GDM1 (cell line): ENCODE results near the gene C1orf159.
"Not testable (repeated sequence)": the region's sequence is repeated elsewhere in the genome, so short reads cannot be mapped to it uniquely, and the experiment has no call there.

Source experiments
- DNase-seq: peaks from one replicate; lab custom pipeline; 2025; lab: John Stamatoyannopoulos, UW

Gene C1orf159

DNA sequence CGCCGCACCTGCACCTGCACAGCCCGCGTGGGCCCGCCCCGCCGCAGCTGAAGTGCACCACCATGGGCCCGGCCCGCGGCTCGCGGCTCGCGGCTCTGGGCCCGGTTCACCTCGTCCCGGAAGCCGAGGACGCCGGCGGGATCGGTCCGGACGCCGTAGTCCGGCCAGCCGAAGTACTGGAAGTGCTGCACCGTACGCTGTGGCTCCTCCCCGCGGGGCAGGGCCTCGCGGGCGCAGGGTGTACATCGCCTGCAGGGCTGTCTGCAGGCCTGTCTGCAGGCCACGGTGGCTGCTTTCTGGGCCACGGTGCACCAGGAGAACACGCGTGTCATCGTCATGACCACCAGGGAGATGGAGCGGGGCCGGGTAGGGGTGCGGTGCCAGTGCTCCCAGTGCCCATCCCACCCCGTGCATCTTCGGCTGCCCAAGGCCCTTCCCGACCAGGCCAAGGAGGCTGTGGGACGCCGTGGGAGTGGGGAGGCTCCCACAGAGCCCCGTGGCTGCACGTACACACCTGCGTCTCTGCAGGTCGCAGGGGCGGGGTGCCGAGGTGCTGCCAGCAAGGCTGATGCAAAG, 48.5 kb downstream of the C1orf159 start:
- no peak for DNase-seq

DNA sequence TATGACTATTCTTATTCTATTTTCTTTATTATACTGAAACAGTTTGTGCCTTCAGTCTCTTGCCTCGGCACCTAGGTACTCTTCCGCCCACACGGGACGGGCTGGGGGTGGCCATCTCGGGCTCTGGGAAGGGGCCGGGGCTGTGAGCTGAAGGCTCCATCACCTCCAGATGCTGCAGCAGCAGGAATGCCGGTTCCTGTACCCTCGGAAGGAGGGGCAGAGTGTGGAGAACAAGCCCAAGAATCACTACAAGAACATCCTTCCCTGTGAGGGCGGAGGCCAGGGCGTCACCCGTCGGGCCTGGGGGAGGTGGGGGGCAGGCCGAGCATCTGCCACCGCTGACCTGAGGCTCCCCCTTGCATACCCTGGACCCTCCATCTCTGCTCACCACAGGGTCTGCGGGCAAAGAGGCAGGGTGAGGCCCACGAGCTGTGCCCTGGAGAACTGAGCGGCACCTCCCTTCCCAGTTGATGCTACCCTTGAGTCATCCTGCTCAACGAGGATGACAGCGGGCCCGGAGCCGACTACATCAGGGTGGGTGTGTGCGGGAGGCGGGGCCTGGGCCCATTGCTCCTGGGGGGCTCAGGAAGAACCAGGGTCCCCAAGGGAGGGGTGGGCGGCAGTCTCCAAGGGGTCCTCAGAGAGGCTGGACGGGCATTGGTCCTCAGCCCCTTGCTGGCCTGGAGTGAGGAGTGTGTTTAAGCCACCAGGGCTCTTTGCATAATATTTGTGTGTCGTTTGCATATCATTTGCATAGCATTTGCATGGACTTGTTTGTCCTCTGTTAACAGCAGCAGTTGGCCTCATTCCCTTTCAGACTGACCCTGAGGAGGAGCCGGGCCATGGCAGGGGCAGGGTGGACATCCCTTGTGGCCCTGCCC, 49.2 kb downstream of the C1orf159 start:
- DNase-seq, result no peak

DNA sequence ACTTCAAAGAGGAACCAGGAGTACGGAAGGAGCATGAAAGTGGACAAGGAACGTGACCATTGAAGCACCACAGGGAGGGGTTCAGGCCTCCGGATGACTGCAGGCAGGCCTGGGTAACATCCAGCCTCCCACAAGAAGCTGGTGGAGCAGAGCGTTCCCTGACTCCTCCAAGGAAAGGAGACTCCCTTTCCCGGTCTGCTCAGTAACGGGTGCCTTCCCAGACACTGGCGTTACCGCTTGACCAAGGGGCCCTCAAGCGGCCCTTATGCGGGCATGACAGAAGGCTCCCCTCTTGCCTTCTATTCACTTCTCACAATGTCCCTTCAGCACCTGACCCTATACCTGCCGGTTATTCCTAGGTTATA, 50.0 kb downstream of the C1orf159 start:
- not testable (repeated sequence) for DNase-seq

DNA sequence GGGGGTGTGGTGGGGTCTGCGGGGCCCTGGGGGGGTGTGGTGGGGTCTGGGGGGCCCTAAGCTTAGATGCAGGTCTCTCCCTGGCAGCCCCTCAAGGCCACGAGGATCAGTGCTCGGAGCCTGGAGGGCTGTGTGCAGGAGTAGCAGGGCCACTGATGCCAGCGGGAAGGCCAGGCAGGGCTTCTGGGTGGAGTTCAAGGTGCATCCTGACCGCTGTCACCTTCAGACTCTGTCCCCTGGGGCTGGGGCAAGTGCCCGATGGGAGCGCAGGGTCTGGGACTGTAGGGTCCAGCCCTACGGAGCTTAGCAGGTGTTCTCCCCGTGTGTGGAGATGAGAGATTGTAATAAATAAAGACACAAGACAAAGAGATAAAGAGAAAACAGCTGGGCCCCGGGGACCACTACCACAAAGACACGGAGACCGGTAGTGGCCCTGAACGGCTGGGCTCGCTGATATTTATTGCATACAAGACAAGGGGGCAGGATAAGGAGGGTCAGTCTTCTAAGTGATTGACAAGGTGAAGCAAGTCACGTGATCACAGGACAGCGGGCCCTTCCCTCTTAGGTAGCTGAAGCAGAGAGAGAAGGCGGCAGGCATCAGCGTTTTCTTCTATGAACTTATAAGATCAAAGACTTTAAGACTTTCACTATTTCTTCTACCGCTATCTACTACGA, 50.5 kb downstream of the C1orf159 start:
- no peak for DNase-seq

DNA sequence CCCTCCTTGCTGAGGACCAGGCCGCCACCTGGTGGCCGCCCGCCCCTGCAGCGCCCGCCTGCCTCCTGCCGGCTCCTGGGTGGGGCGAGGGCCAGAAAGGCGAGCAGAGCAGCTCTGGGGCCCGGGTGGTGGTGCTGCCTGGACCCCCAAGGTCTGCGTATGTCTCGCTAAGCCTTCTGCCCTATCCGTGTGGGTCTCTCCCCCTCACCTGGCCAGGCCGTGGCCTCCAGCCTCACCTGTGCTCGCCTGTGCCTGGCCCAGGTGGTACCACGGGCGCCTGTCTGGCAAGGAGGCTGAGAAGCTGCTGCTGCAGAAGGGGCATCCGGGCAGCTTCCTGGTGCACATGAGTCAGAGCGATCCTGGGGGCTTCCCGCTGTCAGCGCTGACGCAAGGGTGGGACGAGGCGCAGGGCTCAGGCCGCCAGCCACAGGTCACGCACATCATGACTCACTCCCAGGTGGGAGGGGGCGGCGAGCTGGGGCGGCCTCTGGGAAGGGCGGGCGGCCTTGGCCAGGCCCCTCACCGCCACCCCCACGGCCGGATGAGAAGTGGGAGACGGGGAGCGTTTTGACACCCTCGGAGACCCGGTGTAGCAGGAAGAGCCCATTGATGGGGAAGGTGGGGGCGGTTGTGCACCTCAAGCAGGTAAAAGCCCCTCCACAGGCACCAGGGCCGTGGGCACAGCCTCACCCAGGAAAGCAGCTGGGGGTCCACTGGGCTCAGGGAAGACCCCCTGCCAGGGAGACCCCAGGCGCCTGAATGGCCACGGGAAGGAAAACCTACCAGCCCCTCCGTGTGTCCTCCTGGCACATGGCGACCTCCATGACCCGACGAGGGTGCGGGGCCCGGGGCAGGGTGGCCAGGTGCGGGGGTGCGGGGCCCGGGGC, 51.7 kb downstream of the C1orf159 start:
- peak; percentile 40 for DNase-seq

DNA sequence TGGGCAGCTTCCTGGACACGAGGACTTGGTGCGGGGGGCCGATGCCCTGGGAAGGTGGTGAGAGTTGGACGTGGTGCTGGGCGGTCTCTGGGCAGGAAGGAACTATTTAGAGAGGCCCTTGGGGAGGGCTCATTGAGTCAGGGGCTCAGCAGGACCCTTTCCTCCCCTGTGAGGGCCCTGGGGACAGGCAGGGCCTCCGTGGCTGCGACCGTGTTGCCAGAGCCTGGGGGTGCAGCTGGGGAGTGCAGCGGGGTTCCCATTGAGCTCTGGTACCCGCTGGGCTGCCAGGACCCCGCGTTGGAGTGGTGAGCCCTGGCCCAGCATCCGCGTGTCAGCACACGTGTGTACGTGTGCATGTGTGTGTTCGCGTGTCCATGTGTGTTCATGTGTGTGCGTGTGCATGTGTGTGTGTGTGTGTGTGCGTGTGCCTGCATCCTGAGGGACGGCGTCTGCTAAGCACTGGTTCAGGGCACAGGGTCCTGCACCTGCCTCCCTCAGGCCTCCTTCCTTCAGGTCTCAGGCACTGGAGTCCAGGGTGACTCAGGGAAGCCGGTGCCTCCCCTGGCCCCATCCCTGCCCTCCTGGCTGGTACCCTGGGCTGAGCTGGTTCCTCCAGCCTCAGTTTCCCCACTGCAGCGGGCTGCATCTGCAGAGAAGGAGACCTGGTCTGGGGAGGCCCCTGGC, 52.5 kb downstream of the C1orf159 start:
- DNase-seq, result no peak

DNA sequence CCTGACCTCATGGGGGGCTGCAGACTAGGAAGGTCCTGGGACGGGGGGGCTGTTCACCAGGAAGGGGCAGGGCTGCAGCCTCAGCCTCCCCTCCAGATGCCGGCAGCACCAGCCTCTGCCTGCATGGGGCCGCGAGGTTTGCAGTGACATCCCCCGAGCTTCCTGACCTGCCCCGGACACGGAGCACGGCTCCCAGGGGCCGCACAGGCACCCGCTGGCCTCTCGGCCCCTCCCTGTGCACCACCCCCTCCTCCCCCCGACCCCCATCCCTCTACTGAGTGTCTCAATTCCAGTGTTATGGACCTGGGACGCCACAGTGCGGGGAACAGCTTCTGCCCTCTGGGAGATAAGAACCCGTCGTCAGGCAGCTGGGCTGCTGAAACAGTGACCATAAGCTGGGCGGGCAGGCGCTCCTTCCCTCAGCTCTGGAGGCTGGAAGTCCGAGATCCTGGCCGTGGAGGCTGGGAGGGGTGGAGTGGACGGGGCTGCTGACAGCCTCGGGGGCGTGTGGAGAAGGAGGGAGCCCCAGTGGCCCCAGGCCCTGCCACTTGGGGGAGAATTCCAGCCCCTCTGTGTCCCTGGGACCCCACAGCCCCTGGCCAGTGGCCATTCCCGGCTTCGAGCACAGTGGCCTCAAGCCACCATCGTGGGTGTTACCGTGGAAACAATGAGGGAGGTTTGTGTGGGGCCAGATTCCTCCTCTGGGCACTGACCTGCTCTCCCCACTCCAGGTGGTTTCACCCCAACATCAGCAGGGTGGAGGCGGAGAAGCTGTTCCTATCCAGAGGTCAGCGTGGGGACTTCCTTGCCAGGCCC, 53.3 kb downstream of the C1orf159 start:
- DNase-seq, result no peak

DNA sequence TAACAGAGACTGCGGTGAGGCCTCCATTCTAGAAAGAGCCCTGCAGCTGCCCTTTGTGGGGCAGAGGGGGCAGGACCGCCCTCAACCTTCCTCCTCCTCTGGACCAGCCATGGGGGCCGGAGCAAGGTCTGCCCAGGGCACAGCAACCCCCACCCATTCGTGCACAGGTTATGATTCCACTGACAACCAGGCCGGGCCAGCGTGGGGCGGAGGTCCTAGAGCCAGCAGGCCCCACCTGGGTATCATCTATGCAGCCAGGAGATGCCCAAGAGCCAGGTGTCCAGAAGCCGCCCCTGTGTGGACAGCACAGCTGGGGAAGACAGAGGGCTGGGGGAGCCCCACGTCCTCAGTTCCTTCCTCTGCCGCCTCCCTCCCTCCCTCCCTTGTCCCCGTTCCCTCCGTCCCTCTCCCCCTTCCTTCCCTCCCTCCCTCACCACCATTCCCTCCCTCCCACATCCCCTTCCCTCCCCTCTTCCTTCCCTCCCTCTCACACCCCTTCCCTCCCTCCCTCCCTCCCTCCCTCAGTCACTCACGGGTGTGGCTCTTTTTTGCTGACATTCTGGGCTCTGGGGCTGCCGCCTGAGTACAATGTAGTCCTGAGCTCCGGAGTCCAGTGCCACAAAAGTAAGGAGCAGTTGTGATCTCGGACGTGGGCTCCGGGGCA, 54.1 kb downstream of the C1orf159 start:
- DNase-seq, result no peak

DNA sequence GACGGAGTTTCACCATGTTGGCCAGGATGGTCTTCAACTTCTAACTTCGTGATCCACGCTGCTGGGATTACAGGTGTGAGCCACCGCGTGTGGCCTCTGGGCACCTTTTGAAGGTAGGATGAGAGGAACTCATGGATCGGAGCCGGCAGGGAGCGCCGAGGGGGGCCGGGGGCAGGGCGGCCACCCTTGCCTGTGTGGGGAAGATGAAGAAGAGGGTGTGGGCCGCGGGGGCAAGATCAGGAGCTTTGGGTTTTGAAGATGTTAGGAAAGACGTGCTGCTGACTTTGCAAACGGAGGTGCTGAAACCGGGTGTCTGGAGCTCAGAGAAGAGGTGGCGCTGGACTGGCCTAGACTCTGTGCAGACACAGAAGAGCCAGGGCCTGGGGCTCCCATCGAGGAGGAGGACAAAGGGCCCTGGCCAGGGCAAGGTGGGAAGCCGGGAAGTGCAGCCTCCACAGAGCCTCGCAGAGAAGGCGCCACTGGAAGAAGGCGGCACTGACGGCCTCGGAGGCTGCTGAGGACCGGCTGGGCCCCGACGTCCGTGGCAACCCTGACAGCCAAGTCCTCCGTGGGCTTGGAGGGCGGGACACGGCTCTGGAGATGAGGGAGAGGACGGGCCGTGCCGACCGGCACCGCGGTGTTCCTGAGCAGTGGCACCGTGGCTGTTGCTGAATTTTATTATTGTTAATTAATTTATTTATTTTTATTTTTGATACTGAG, 55.4 kb downstream of the C1orf159 start:
- DNase-seq, result no peak

DNA sequence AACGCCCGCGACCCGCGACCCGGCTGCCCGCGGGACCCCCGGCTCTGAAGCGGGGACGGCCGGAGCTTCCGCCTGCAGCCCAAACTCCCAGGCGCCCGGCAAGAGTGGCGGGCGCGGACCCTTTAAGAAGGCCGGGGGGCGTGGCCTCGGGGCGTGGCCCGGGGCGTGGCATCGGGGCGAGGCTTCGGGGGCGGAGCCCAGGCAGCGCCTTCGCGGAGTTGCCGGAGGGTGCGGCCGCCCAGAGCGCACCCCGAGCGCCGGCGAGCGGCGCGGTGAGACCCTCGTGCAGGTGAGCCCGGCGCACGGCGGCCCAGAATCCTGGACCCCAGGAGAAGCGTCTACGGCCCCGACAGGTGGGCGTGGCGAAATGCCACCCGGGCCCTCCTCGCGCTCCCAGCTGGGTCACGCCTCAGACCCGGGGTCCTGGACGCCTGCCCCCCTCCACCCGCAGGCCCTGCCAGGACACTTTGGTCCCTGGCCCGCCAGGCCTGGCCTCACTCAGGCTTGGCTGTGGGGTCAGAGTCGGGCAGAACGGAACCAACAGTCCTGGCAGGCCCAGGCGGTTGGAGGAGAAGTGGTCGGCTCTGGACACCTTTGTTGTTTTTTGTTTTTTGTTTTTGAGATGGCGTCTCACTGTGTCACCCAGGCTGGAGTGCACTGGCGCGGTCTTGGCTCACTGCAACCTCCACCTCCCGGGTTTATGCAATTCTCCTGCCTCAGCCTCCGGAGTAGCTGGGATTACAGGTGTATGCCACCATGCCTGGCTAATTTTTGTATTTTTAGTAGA, 56.2 kb downstream of the C1orf159 start:
- DNase-seq, result peak; percentile 71

DNA sequence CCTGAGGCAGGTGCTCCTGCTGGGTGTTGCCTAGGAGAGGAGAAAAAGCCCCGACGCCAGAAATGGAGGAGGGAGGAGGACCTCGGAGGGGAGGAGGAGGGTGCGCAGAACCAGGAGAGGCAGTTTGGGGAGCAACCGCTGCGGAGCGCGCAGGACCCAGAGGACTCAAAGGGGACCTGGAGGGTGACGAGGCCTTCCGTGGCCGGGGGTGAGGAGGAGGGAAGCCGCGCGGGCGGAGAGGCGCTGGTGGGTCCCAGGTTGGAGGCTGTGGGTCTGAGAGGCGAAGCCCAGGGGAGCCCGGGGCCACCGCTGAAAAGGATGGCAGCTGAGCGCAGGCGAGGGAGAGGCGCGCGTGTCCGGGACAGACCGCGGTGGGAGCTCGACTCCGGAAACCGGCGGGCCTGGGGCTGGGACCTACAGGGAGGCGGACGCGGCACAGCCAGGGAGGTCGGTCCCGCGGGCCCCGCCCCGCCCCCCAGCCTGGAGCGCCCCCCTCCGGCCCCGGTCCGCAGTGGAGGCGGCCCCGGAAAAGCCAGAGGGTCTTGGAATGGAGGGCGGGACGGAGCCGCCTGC, 56.9 kb downstream of the C1orf159 start:
- DNase-seq, result no peak

DNA sequence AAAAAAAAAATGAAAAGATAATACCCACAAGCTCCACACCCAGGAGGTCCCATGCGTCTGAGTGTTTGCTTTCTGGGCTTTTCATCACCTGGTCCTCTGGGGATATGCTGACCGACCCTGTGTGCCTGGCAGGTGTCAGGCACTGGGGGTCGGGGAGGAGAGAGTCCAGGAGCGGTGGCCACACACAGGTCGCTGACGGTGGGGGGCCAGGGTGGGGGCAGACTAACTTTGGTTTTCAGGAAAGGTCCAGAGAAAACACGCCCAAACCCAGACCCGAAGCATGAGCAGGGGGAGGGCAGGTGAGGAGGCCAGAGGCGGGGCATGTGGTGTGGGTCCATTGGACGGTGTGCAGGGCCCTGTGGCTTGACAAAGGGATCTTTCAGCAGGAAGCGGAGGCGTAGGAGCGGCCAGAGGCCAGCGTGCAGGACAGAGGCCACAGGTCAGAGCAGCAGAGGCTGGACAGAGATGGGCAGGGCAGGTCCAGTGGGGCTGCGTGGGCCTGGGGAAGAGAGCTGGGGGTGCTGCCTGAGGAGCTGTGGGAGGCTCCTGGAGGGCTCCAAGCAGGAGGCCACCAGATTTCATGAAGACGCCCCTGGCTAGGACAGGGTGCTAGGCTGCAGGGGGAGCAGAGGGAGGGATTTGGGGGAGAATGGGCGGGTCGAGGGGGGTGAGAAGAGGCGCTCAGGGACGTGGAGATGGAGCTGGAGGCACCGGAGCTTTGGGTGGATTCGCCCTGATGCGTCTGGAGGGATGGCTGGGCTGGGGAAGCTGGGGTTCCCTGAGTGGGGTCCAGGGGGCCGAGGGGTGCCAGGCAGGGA, 57.6 kb downstream of the C1orf159 start:
- DNase-seq, result no peak

DNA sequence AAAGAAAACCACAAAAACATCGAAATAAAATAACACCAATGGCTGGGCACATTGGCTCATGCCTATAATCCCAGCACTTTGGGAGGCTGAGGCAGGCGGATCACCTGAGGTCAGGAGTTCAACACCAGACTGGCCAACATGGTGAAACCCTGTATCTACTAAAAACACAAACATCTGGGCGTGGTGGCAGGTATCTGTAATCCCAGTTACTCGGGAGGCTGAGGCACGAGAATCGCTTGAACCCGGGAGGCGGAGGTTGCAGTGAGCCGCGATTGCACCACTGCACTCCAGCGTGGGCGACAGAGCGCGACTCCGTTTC, 58.2 kb downstream of the C1orf159 start:
- not testable (repeated sequence) for DNase-seq

DNA sequence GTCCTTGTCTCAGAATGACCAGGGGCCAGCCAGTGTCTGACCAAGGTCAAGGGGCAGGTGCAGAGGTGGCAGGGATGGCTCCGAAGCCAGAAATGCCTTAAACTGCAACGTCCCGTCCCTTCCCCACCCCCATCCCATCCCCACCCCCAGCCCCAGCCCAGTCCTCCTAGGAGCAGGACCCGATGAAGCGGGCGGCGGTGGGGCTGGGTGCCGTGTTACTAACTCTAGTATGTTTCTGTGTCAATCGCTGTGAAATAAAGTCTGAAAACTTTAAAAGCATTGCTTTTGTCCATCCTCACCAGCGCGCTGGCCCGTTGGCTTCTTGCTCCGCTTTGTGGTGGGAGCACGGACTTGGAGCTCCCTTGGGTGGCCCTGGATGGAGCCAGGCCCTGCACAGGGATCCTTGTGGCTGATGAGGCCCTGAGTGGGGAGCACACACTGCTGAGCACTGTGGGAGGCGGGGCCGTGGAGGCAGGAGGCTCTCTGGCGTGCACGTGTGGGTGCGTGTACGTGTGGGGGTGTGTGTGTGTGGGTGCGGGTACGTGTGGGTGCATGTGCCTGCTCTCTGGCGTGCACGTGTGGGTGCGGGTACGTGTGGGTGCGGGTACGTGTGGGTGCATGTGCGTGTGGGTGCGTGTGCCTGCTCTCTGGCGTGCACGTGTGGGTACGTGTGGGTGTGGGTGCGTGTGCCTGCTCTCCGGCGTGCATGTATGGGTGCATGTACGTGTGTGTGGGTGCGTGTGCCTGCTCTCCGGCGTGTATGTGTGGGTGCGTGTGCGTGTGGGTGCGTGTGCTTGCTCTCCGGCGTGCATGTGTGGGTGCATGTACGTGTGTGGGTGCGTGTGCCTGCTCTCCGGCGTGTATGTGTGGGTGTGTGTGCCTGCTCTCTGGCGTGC, 59.8 kb downstream of the C1orf159 start:
- no peak for DNase-seq

DNA sequence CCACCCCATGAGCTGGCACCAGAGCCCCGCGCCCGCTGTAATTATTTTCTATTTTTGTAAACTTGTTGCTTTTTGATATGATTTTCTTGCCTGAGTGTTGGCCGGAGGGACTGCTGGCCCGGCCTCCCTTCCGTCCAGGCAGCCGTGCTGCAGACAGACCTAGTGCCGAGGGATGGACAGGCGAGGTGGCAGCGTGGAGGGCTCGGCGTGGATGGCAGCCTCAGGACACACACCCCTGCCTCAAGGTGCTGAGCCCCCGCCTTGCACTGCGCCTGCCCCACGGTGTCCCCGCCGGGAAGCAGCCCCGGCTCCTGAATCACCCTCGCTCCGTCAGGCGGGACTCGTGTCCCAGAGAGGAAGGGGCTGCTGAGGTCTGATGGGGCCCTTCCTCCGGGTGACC, 60.9 kb downstream of the C1orf159 start:
- DNase-seq, result no peak

DNA sequence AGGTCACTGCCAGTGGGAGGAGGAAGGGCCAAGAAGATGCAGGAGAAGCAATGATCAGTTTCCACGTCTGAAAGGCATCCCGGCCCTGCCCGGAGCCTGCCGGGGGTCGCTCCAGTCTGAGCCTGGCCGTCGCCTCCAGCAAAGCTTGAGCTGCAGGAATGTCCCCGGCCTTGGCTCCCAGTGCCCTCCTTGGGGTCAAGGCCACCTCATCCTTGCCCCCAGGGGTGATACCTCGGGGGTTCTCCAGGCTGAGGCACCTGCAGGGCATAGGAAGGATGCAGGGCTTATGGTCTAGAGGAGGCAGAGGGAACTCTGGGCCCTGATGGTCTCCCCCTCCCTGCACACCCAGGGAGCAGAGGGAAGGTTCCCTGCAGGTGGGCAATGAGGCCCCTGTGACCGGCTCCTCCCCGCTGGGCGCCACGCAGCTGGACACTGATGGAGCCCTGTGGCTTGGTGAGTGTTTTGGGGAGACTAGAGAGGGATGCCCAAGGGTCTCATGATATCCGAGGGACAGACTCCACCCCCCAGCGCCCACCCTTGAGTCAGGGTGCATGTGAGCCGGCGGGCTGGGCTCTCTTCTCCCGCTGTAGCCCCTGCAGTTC, 61.7 kb downstream of the C1orf159 start:
- DNase-seq, result no peak
